ENCODE measurements around the gene CLDN6.

Gene CLDN6

GRCh38 chr16:3051494-3051893 lies 33.5 kb upstream of the CLDN6 start:
- DNase-seq (ENCODE audit: low read depth) = no peak

- DNase-seq (ENCODE audit: low read depth) = no peak
These were observed 33.0 kb upstream of the CLDN6 start for GRCh38 chr16:3051009-3051408.

GRCh38 chr16:3050487-3050886 lies 32.5 kb upstream of the CLDN6 start:
- no peak for DNase-seq (ENCODE audit: low read depth)

GRCh38 chr16:3049921-3050481 lies 32.0 kb upstream of the CLDN6 start:
- DNase-seq (ENCODE audit: low read depth) = no peak

GRCh38 chr16:3047387-3047720 lies 29.4 kb upstream of the CLDN6 start:
- no peak for DNase-seq (ENCODE audit: low read depth)

- no peak for DNase-seq (ENCODE audit: low read depth)
These were observed 28.8 kb upstream of the CLDN6 start for GRCh38 chr16:3046641-3047386.

GRCh38 chr16:3045758-3046640 lies 28.0 kb upstream of the CLDN6 start, which contains the start of gene MMP25:
Gene MMP25, plus strand, starts transcription at chr16:3046561. Its CDS starts 357 bp downstream, at chr16:3046918.
- DNase-seq (ENCODE audit: low read depth) = no peak

GRCh38 chr16:3044708-3045107 lies 26.7 kb upstream of the CLDN6 start:
- no peak for DNase-seq (ENCODE audit: low read depth)

GRCh38 chr16:3042376-3042775 lies 24.4 kb upstream of the CLDN6 start:
- DNase-seq (ENCODE audit: low read depth) = no peak

- DNase-seq (ENCODE audit: low read depth) = no peak
These were observed 20.9 kb upstream of the CLDN6 start for GRCh38 chr16:3038896-3039295.

GRCh38 chr16:3038256-3038655 lies 20.3 kb upstream of the CLDN6 start:
- no peak for DNase-seq (ENCODE audit: low read depth)

- DNase-seq (ENCODE audit: low read depth) = no peak
These were observed 18.8 kb upstream of the CLDN6 start, which contains the start of gene BICDL2 for GRCh38 chr16:3036726-3037315. Gene BICDL2, minus strand, starts transcription at chr16:3036944. Its CDS starts 1,448 bp downstream, at chr16:3035496.

- DNase-seq (ENCODE audit: low read depth) = no peak
These were observed 18.2 kb upstream of the CLDN6 start for GRCh38 chr16:3035972-3036725.

- no peak for DNase-seq (ENCODE audit: low read depth)
These were observed 17.4 kb upstream of the CLDN6 start for GRCh38 chr16:3035289-3035971.

GRCh38 chr16:3032624-3033023 lies 14.6 kb upstream of the CLDN6 start:
- DNase-seq (ENCODE audit: low read depth) = no peak

- no peak for DNase-seq (ENCODE audit: low read depth)
These were observed 12.5 kb upstream of the CLDN6 start for GRCh38 chr16:3030222-3031212.

- no peak for DNase-seq (ENCODE audit: low read depth)
These were observed 11.7 kb upstream of the CLDN6 start for GRCh38 chr16:3029491-3030221.

- DNase-seq (ENCODE audit: low read depth) = no peak
These were observed 10.8 kb upstream of the CLDN6 start for GRCh38 chr16:3028716-3029319.
